Liver (tissue), 9 donors: ENCODE measurements around the gene TTC32. TPM values are rescaled to one million over a fixed set of nuclear protein-coding genes. Genes with fewer than 3 reads are reported as not detected.

Source experiments
- DNase-seq: peaks from one replicate; pipeline ENCODE4 v3.0.0-alpha.2; 2017; ENCODE audit warnings: low spot score
- H3K27ac ChIP-seq, 2 donors: one replicate each; pipeline ENCODE4 v1.7.0; 2013; ENCODE audit warnings: inconsistent platforms in 2 of 2, low read length in 2 of 2, control low read depth in 1 of 2, low read depth in 1 of 2, mild to moderate bottlenecking in 1 of 2
- H3K27me3 ChIP-seq, 4 donors: one replicate each; pipeline versions ENCODE4 v1.6.1 to v1.7.0; 2013; ENCODE audit warnings: low read length in 3 of 4, inconsistent platforms in 1 of 4, mild to moderate bottlenecking in 1 of 4, moderate library complexity in 1 of 4; ENCODE audit not compliant: control insufficient read depth in 4 of 4, insufficient read depth in 4 of 4
- H3K36me3 ChIP-seq, 4 donors: one replicate each; pipeline versions ENCODE4 v1.6.1 to v1.7.0; 2013; ENCODE audit warnings: low read length in 3 of 4, mild to moderate bottlenecking in 3 of 4, low read depth in 1 of 4, moderate library complexity in 1 of 4; ENCODE audit not compliant: control insufficient read depth in 4 of 4, insufficient read depth in 3 of 4
- H3K4me1 ChIP-seq, 4 donors: one replicate each; pipeline versions ENCODE4 v1.6.1 to v1.7.0; 2013; ENCODE audit warnings: low read length in 3 of 4, mild to moderate bottlenecking in 3 of 4, moderate library complexity in 1 of 4; ENCODE audit not compliant: control insufficient read depth in 4 of 4, insufficient read depth in 4 of 4
- H3K4me3 ChIP-seq, 3 donors: one replicate each; pipeline versions ENCODE4 v1.6.1 to v1.7.0; 2013; ENCODE audit warnings: low read length in 3 of 3, control low read depth in 1 of 3, low read depth in 1 of 3, mild to moderate bottlenecking in 1 of 3
- H3K9ac ChIP-seq, 2 donors: one replicate each; pipeline ENCODE4 v1.7.0; 2013; ENCODE audit warnings: low read length in 2 of 2, mild to moderate bottlenecking in 2 of 2, moderate library complexity in 2 of 2, control low read depth in 1 of 2, low read depth in 1 of 2
- H3K9me3 ChIP-seq, 4 donors: one replicate each; pipeline versions ENCODE4 v1.6.1 to v1.7.0; 2013; ENCODE audit warnings: low read length in 3 of 4; ENCODE audit not compliant: control insufficient read depth in 4 of 4
- ATF3 ChIP-seq: IDR thresholded peaks from 2 replicates; pipeline ENCODE4 v1.6.1; 2016; ENCODE audit warnings: antibody characterized with exemption
- EGR1 ChIP-seq, 2 donors: IDR thresholded peaks; 2 replicates each; pipeline ENCODE4 v1.6.1; 2016 to 2018; ENCODE audit warnings: antibody characterized with exemption in 2 of 2, low read depth in 2 of 2
- FOXA2 ChIP-seq: IDR thresholded peaks from 2 replicates; pipeline ENCODE4 v1.6.1; 2016; ENCODE audit warnings: antibody characterized with exemption
- GABPA ChIP-seq, 2 donors: IDR thresholded peaks in 1 of 2; conservative IDR thresholded peaks in 1 of 2; 2 replicates each; pipeline ENCODE4 v1.6.1; 2016; ENCODE audit warnings: antibody characterized with exemption in 2 of 2, mild to moderate bottlenecking in 1 of 2, moderate library complexity in 1 of 2
- HNF4G ChIP-seq: IDR thresholded peaks from 2 replicates; pipeline ENCODE4 v1.6.1; 2016; ENCODE audit warnings: antibody characterized with exemption
- NR2F2 ChIP-seq: IDR thresholded peaks from 2 replicates; pipeline ENCODE4 v1.6.1; 2016; ENCODE audit warnings: antibody characterized with exemption
- RAD21 ChIP-seq, 2 donors: IDR thresholded peaks; 2 replicates each; pipeline ENCODE4 v1.6.1; 2016; ENCODE audit warnings: antibody characterized with exemption in 2 of 2, mild to moderate bottlenecking in 2 of 2
- REST ChIP-seq: IDR thresholded peaks from 2 replicates; pipeline ENCODE4 v1.6.1; 2016; ENCODE audit warnings: antibody characterized with exemption, mild to moderate bottlenecking
- SP1 ChIP-seq: IDR thresholded peaks from 2 replicates; pipeline ENCODE4 v1.6.1; 2018; ENCODE audit warnings: antibody characterized with exemption, mild to moderate bottlenecking
- TAF1 ChIP-seq: conservative IDR thresholded peaks from 2 replicates; pipeline ENCODE4 v1.6.1; 2016; ENCODE audit warnings: antibody characterized with exemption, mild to moderate bottlenecking
- YY1 ChIP-seq: IDR thresholded peaks from 2 replicates; pipeline ENCODE4 v1.6.1; 2016; ENCODE audit warnings: antibody characterized with exemption, mild to moderate bottlenecking
- ZBTB33 ChIP-seq: IDR thresholded peaks from 2 replicates; pipeline ENCODE4 v1.6.1; 2016; ENCODE audit warnings: antibody characterized with exemption
- WGBS: extraction: QIAGEN DNeasy Blood & Tissue Kit; methylation state at CpG from one replicate; pipeline ENCODE4 v1.1.7; 2013; 5-methylcytosine and 5-hydroxymethylcytosine counted together
- polyA plus RNA-seq, 2 donors: library from polyadenylated mRNA; stranded (reverse) in 1 of 2; unstranded in 1 of 2; fragments of 200-250 nt in 1 of 2; fragments of >200 nt in 1 of 2; fragmentation: Nextera tagmentation in 1 of 2; extraction: Ambion mirVana in 1 of 2; gene quantifications; one replicate each; pipeline versions ENCODE4 v1.2.1 to v1.2.3, GENCODE V29; 2013 to 2015
- total RNA-seq, 2 donors: library from RNA; depleted of rRNA; stranded (reverse); fragments of >200 nt; gene quantifications; one replicate each; pipeline ENCODE4 v1.2.3, GENCODE V29; 2014
- donor health status: healthy.
- donor health status: healthy.
- donor health status: healthy.
- donor health status: healthy.
- donor health status: healthy.

Gene TTC32
- total and polyA plus RNA-seq, 4 donors: 4.1 to 12.0 (median 10.5) TPM

- H3K27ac ChIP-seq: no peak overlapping the region
- 83% methylated on average over 1 of the region's 1 CpG for WGBS
- H3K4me1 ChIP-seq: no peaks in the 10 kb centered on the region
- H3K36me3 ChIP-seq: peaks cover 0 to 2% (median 0%) of the 10 kb centered on the region in 4 donors
- no peak overlapping the region for H3K4me3 ChIP-seq
- H3K9ac ChIP-seq: no peak overlapping the region
- no peaks in the 10 kb centered on the region for H3K27me3 ChIP-seq
- H3K9me3 ChIP-seq: no peaks in the 10 kb centered on the region
- no peak for TF ChIP-seq SP1
- no peak for DNase-seq
These were observed 12.6 kb upstream of the TTC32 start for GRCh38 chr2:19914266-19914975.

GRCh38 chr2:19911808-19912509, 10.2 kb upstream of the TTC32 start:
- no peak for TF ChIP-seq GABPA (IDR thresholded peaks at IDR 0.05 in 1 of 2, conservative IDR thresholded peaks at IDR 0.05 in 1 of 2)
- DNase-seq: no peak
- Histone ChIP-seq H3K36me3 (peaks cover 0 to 2% (median 0%) of the 10 kb centered on the region in 4 donors), H3K9ac (no peak overlapping the region), H3K4me3 (no peak overlapping the region), H3K27me3 (no peaks in the 10 kb centered on the region), H3K9me3 (no peaks in the 10 kb centered on the region), H3K27ac (no peak overlapping the region), H3K4me1 (no peaks in the 10 kb centered on the region)
- 96% methylated on average over 9 of the region's 9 CpGs for WGBS

- peak overlapping the region; percentile 93 to 97 for H3K9ac ChIP-seq
- peaks cover 10 to 37% (median 29%) of the 10 kb centered on the region in 4 donors for H3K4me1 ChIP-seq
- TF ChIP-seq EGR1 (IDR thresholded peaks at IDR 0.05; ENCODE audit: low read depth in 2 of 2): no peak
- peak; percentile 3 for TF ChIP-seq TAF1
- TF ChIP-seq NR2F2: no peak
- H3K4me3 ChIP-seq: peak overlapping the region; percentile 79 to 99 (median 83)
- no peaks in the 10 kb centered on the region for H3K27me3 ChIP-seq
- peak overlapping the region; percentile 75 to 99 for H3K27ac ChIP-seq
- no peaks in the 10 kb centered on the region for H3K9me3 ChIP-seq
- 1% methylated on average over 21 of the region's 21 CpGs for WGBS
- DNase-seq: no peak
- H3K36me3 ChIP-seq: no peaks in the 10 kb centered on the region
These were observed 495 bp upstream of the TTC32 start for GRCh38 chr2:19902216-19902740.

- Histone ChIP-seq H3K27me3 (no peaks in the 10 kb centered on the region), H3K4me1 (peaks cover 10 to 37% (median 30%) of the 10 kb centered on the region in 4 donors), H3K27ac (peak overlapping the region; percentile 75 to 99), H3K4me3 (peak overlapping the region; percentile 79 to 99 (median 83)), H3K9me3 (no peaks in the 10 kb centered on the region), H3K9ac (peak overlapping the region; percentile 97), H3K36me3 (no peaks in the 10 kb centered on the region)
- TF ChIP-seq HNF4G: no peak
- no peak for TF ChIP-seq GABPA (IDR thresholded peaks at IDR 0.05 in 1 of 2, conservative IDR thresholded peaks at IDR 0.05 in 1 of 2)
- no peak for TF ChIP-seq RAD21 (IDR thresholded peaks at IDR 0.05)
- TF ChIP-seq YY1: no peak
- TF ChIP-seq FOXA2: no peak
- no peak for TF ChIP-seq ZBTB33
- TF ChIP-seq REST: no peak
- no peak for TF ChIP-seq SP1
- TF ChIP-seq ATF3: peak; percentile 20
- WGBS: under 1% methylated on average over 26 of the region's 26 CpGs
- no peak for DNase-seq
These were observed 797 bp downstream of the TTC32 start for GRCh38 chr2:19900931-19901441.
